Naive thymus-derived CD4-positive, alpha-beta T cell (primary cell): ENCODE measurements around the gene AIP. TPM values are rescaled to one million over a fixed set of nuclear protein-coding genes. Genes with fewer than 3 reads are reported as not detected.
"Not testable (repeated sequence)": the region's sequence is repeated elsewhere in the genome, so short reads cannot be mapped to it uniquely, and the experiment has no call there.

Experiments used
- ATAC-seq: fragments of 150-1000 bp; cut with Tn5 transposase; 2 replicates; pipeline ENCODE4 v1.10.0; 2021; ENCODE audit warnings: mild to moderate bottlenecking, moderate library complexity
- CTCF ChIA-PET: fragments of 350-600 bp; sonication (Branson Sonifier 250); formaldehyde crosslinking; loops from one replicate; lab custom pipeline; 2021; ENCODE audit warnings: antibody characterized with exemption; lab: Charles Lee
- POLR2A ChIA-PET: fragments of 350-600 bp; sonication (Branson Sonifier 250); formaldehyde crosslinking; loops from one replicate; lab custom pipeline; 2021; ENCODE audit warnings: antibody characterized with exemption, inconsistent platforms; lab: Charles Lee
- DNase-seq, 9 donors: peaks; one replicate each; pipeline versions ENCODE4 v3.0.0 to v3.0.0-alpha.2; 2020 to 2022; ENCODE audit warnings: mixed read lengths in 1 of 9
- H3K27ac ChIP-seq: one replicate; pipeline ENCODE4 v1.7.0; 2013; ENCODE audit warnings: mild to moderate bottlenecking, low read depth, low read length, moderate library complexity
- H3K27me3 ChIP-seq, 2 donors: one replicate each; pipeline ENCODE4 v1.7.0; 2013; ENCODE audit warnings: low read length in 2 of 2, mild to moderate bottlenecking in 2 of 2, moderate library complexity in 2 of 2; ENCODE audit not compliant: control insufficient read depth in 2 of 2, insufficient read depth in 2 of 2
- H3K36me3 ChIP-seq, 3 experiments: 1 replicate in 2 of 3; 2 replicates in 1 of 3; pipeline ENCODE4 v1.7.0; 2013; ENCODE audit warnings: low read length in 3 of 3, mild to moderate bottlenecking in 3 of 3, moderate library complexity in 1 of 3; ENCODE audit not compliant: insufficient read depth in 3 of 3, control insufficient read depth in 2 of 3
- H3K4me1 ChIP-seq, 2 donors: one replicate each; pipeline ENCODE4 v1.7.0; 2013; ENCODE audit warnings: low read length in 2 of 2, mild to moderate bottlenecking in 2 of 2, moderate library complexity in 1 of 2; ENCODE audit not compliant: control insufficient read depth in 2 of 2, insufficient read depth in 2 of 2
- H3K4me3 ChIP-seq: 2 replicates; pipeline ENCODE4 v1.7.0; 2013; ENCODE audit warnings: mild to moderate bottlenecking, low read length
- H3K9me3 ChIP-seq, 3 experiments: 1 replicate in 2 of 3; 2 replicates in 1 of 3; pipeline ENCODE4 v1.7.0; 2013; ENCODE audit warnings: low read length in 3 of 3; ENCODE audit not compliant: control insufficient read depth in 2 of 3
- H3K27ac Mint-ChIP-seq, 9 donors: one replicate each; pipeline ENCODE4 v1.8.0; 2020 to 2022; ENCODE audit warnings: mixed read lengths in 9 of 9, mild to moderate bottlenecking in 8 of 9, moderate library complexity in 5 of 9, inconsistent platforms in 2 of 9
- H3K27me3 Mint-ChIP-seq, 5 donors: one replicate each; pipeline ENCODE4 v1.8.0; 2021 to 2022; ENCODE audit warnings: mixed read lengths in 5 of 5, mild to moderate bottlenecking in 1 of 5
- H3K36me3 Mint-ChIP-seq, 5 donors: one replicate each; pipeline ENCODE4 v1.8.0; 2020 to 2022; ENCODE audit warnings: mixed read lengths in 5 of 5, mild to moderate bottlenecking in 3 of 5, inconsistent platforms in 1 of 5
- H3K4me1 Mint-ChIP-seq, 7 donors: one replicate each; pipeline ENCODE4 v1.8.0; 2020 to 2022; ENCODE audit warnings: mixed read lengths in 7 of 7, mild to moderate bottlenecking in 3 of 7, inconsistent platforms in 1 of 7
- H3K4me3 Mint-ChIP-seq, 10 donors: one replicate each; pipeline ENCODE4 v1.8.0; 2020 to 2022; ENCODE audit warnings: mild to moderate bottlenecking in 10 of 10, mixed read lengths in 10 of 10, moderate library complexity in 6 of 10, inconsistent platforms in 2 of 10
- H3K9me3 Mint-ChIP-seq, 11 donors: one replicate each; pipeline ENCODE4 v1.8.0; 2020 to 2022; ENCODE audit warnings: mixed read lengths in 11 of 11, mild to moderate bottlenecking in 4 of 11, inconsistent platforms in 1 of 11, moderate library complexity in 1 of 11
- intact Hi-C, 2 donors: fragments of 100-400 bp; cut with micrococcal nuclease; formaldehyde crosslinking; loops; one replicate each; pipeline ENCODE4 v1.15.1; 2023
- polyA plus RNA-seq, 2 donors: library from polyadenylated mRNA; unstranded; fragments of 300-500 nt; fragmentation: Illumina TruSeq; gene quantifications; one replicate each; pipeline ENCODE4 v1.2.3, GENCODE V29; 2021
- total RNA-seq, 6 experiments: library from RNA in 5 of 6; stranded (reverse) in 5 of 6; gene quantifications; 1 replicate in 5 of 6; 2 replicates in 1 of 6; pipeline ENCODE4 v1.2.3 and lab custom pipeline; 2021 to 2026

Gene AIP
- total and polyA plus RNA-seq, 7 experiments from 2014 or later: 107 to 205 (median 137) TPM

- POLR2A ChIA-PET: interaction anchor here (0.6 to 2.4 kb wide), 14 partner anchors 22 to 664 kb away, joined by 3 to 14 read pairs (median 4); partner anchors contain the start of genes AIP, POLD4, PPP1CA and RAD9A
- no peaks in the 10 kb centered on the region for H3K9me3 ChIP-seq
- CTCF ChIA-PET: interaction anchor here (1.0 to 1.1 kb wide), 2 partner anchors 88 to 119 kb away, joined by 3 to 4 read pairs; no protein-coding TSS in a partner anchor
- Mint-ChIP-seq H3K36me3 (peaks cover 0 to 14% (median 0%) of the 10 kb centered on the region in 5 donors), H3K4me1 (peaks cover 26 to 45% (median 36%) of the 10 kb centered on the region in 7 donors), H3K4me3 (peak within 1 kb of the TSS; percentile 89 to 95 (median 90)), H3K27me3 (peaks cover 0 to 18% (median 0%) of the 10 kb centered on the region in 5 donors), H3K9me3 (peaks cover 0 to 5% (median 0%) of the 10 kb centered on the region in 11 donors), H3K27ac (peak within 1 kb of the TSS; percentile 87 to 98 (median 96))
- DNase-seq: peak in 8 of 9 donors; percentile 89 to 97 (median 96)
- ATAC-seq: peak; percentile 81
- peak within 1 kb of the TSS; percentile 91 for H3K4me3 ChIP-seq
- H3K4me1 ChIP-seq: peaks cover 40 to 43% of the 10 kb centered on the region in 2 donors
- peaks cover 0 to 9% (median 0%) of the 10 kb centered on the region in 3 experiments for H3K36me3 ChIP-seq
- intact Hi-C loops: loop anchor here (1.0 to 5.0 kb wide), 18 partner anchors 39 to 1191 kb away; partner anchors contain the start of genes NDUFV1 (in 2 of the 2), RPS6KB2 (in 2 of the 2), ANKRD13D (in 1 of the 2) and CD248 (in 1 of the 2)
- H3K27ac ChIP-seq: peak within 1 kb of the TSS; percentile 96
- no peaks in the 10 kb centered on the region for H3K27me3 ChIP-seq
Observed at GRCh38 chr11:67507864-67508485, 25.1 kb downstream of the AIP start, which contains the start of gene CDK2AP2. Gene CDK2AP2 (minus strand): TSS chr11:67508162. CDS start chr11:67508082, 80 bp downstream.

- peak; percentile 98 to 100 (median 99) for DNase-seq
- peak; percentile 62 for ATAC-seq
- H3K27me3 ChIP-seq: no peaks in the 10 kb centered on the region
- H3K9me3 ChIP-seq: no peaks in the 10 kb centered on the region
- peak overlapping the region; percentile 91 for H3K4me3 ChIP-seq
- Mint-ChIP-seq H3K9me3 (peaks cover 0 to 5% (median 0%) of the 10 kb centered on the region in 11 donors), H3K4me1 (peaks cover 26 to 39% (median 31%) of the 10 kb centered on the region in 7 donors), H3K36me3 (peaks cover 0 to 11% (median 0%) of the 10 kb centered on the region in 5 donors), H3K27ac (peak overlapping the region; percentile 87 to 98 (median 96)), H3K4me3 (peak overlapping the region; percentile 86 to 95 (median 90)), H3K27me3 (peaks cover 0 to 19% (median 0%) of the 10 kb centered on the region in 5 donors)
- CTCF ChIA-PET: interaction anchor here (1.0 to 1.1 kb wide), 2 partner anchors 89 to 120 kb away, joined by 3 to 4 read pairs; no protein-coding TSS in a partner anchor
- POLR2A ChIA-PET: interaction anchor here (0.6 to 2.4 kb wide), 12 partner anchors 22 to 665 kb away, joined by 3 to 14 read pairs (median 4); partner anchors contain the start of genes AIP, POLD4, PPP1CA and RAD9A
- H3K27ac ChIP-seq: peak overlapping the region; percentile 96
- intact Hi-C loops: loop anchor here (1.0 to 5.0 kb wide), 18 partner anchors 39 to 1191 kb away; partner anchors contain the start of genes NDUFV1 (in 2 of the 2), RPS6KB2 (in 2 of the 2), ANKRD13D (in 1 of the 2) and CD248 (in 1 of the 2)
- peaks cover 34 to 37% of the 10 kb centered on the region in 2 donors for H3K4me1 ChIP-seq
- peaks cover 0 to 9% (median 0%) of the 10 kb centered on the region in 3 experiments for H3K36me3 ChIP-seq
Observed at GRCh38 chr11:67508486-67509121, 25.8 kb downstream of the AIP start.

GRCh38 chr11:67510023-67510345 is 27.2 kb downstream of the AIP start:
- ATAC-seq (no peak), DNase-seq (no peak)
- Mint-ChIP-seq H3K27me3 (peaks cover 0 to 28% (median 0%) of the 10 kb centered on the region in 5 donors), H3K4me1 (peaks cover 24 to 33% (median 26%) of the 10 kb centered on the region in 7 donors), H3K9me3 (peaks cover 0 to 5% (median 0%) of the 10 kb centered on the region in 11 donors), H3K4me3 (peak overlapping the region in 5 of 10 donors; percentile 16 to 95 (median 38)), H3K36me3 (peaks cover 0 to 10% (median 0%) of the 10 kb centered on the region in 5 donors), H3K27ac (peak overlapping the region in 5 of 9 donors; percentile 3 to 98 (median 79))
- Histone ChIP-seq H3K4me1 (peaks cover 31 to 33% of the 10 kb centered on the region in 2 donors), H3K36me3 (peaks cover 0 to 6% (median 0%) of the 10 kb centered on the region in 3 experiments), H3K9me3 (no peaks in the 10 kb centered on the region), H3K4me3 (no peak overlapping the region), H3K27me3 (no peaks in the 10 kb centered on the region), H3K27ac (no peak overlapping the region)
- ChIA-PET CTCF (interaction anchor here (0.6 kb wide), 1 partner anchor 11 kb away, joined by 3 read pairs; no protein-coding TSS in a partner anchor), POLR2A (no interaction called here)
- intact Hi-C loops: no loop called here

GRCh38 chr11:67511558-67511957 is 28.7 kb downstream of the AIP start:
- not testable (repeated sequence) for H3K36me3 Mint-ChIP-seq

GRCh38 chr11:67514116-67514515 is 31.3 kb downstream of the AIP start:
- peaks cover 1 to 7% (median 2%) of the 10 kb centered on the region in 7 donors for H3K4me1 Mint-ChIP-seq
- no peak for DNase-seq
- CTCF ChIA-PET: no interaction called here

More at GRCh38 chr11:67511558-67511957, 28.7 kb downstream of the AIP start:
- peaks cover 0 to 32% (median 0%) of the 10 kb centered on the region in 5 donors for H3K27me3 Mint-ChIP-seq
- POLR2A ChIA-PET, CTCF ChIA-PET, DNase-seq, H3K4me3 Mint-ChIP-seq, H3K9me3 Mint-ChIP-seq, H3K27ac ChIP-seq, H3K4me3 ChIP-seq, ATAC-seq, intact Hi-C loops, H3K36me3 ChIP-seq, H3K9me3 ChIP-seq, H3K27ac Mint-ChIP-seq, H3K27me3 ChIP-seq: not testable (repeated sequence)
- H3K4me1 Mint-ChIP-seq: peaks cover 13 to 20% (median 14%) of the 10 kb centered on the region in 7 donors
- peaks cover 17 to 21% of the 10 kb centered on the region in 2 donors for H3K4me1 ChIP-seq

GRCh38 chr11:67516806-67517205 is 34.0 kb downstream of the AIP start:
- DNase-seq: no peak
- ChIA-PET CTCF (no interaction called here), POLR2A (no interaction called here)
- H3K27ac Mint-ChIP-seq: no peak overlapping the region
- peaks cover 0 to 22% (median 0%) of the 10 kb centered on the region in 5 donors for H3K27me3 Mint-ChIP-seq
- Histone ChIP-seq H3K4me3 (no peak overlapping the region), H3K27me3 (no peaks in the 10 kb centered on the region), H3K27ac (no peak overlapping the region), H3K36me3 (no peaks in the 10 kb centered on the region), H3K9me3 (no peaks in the 10 kb centered on the region), H3K4me1 (no peaks in the 10 kb centered on the region)
- H3K36me3 Mint-ChIP-seq: no peaks in the 10 kb centered on the region
- H3K9me3 Mint-ChIP-seq: no peaks in the 10 kb centered on the region
- intact Hi-C loops: no loop called here
- no peaks in the 10 kb centered on the region for H3K4me1 Mint-ChIP-seq
- no peak for ATAC-seq
- H3K4me3 Mint-ChIP-seq: no peak overlapping the region

More at GRCh38 chr11:67514116-67514515, 31.3 kb downstream of the AIP start:
- ATAC-seq: no peak
- intact Hi-C loops: no loop called here
- POLR2A ChIA-PET: interaction anchor here (0.6 kb wide), 1 partner anchor 103 kb away, joined by 3 read pairs; no protein-coding TSS in a partner anchor
- Histone ChIP-seq H3K4me1 (peaks cover 0 to 2% of the 10 kb centered on the region in 2 donors), H3K27ac (no peak overlapping the region), H3K9me3 (no peaks in the 10 kb centered on the region), H3K36me3 (no peaks in the 10 kb centered on the region), H3K27me3 (no peaks in the 10 kb centered on the region), H3K4me3 (no peak overlapping the region)
- H3K9me3 Mint-ChIP-seq: no peaks in the 10 kb centered on the region
- H3K4me3 Mint-ChIP-seq: no peak overlapping the region
- H3K27ac Mint-ChIP-seq: no peak overlapping the region
- H3K27me3 Mint-ChIP-seq: peaks cover 0 to 31% (median 0%) of the 10 kb centered on the region in 5 donors
- no peaks in the 10 kb centered on the region for H3K36me3 Mint-ChIP-seq
